Body of pancreas (tissue), 4 donors: ENCODE results near the gene VWA8.
"Not testable (repeated sequence)": the region's sequence is repeated elsewhere in the genome, so short reads cannot be mapped to it uniquely, and the experiment has no call there.

Source experiments
- CTCF ChIP-seq, 7 experiments: fragments of 450-650 bp in 4 of 7; fragments of 200-600 bp in 3 of 7; sonication (generic) in 3 of 7; IDR thresholded peaks; one replicate each; pipeline ENCODE4 v1.5.1; 2016 to 2019; ENCODE audit warnings: antibody characterized with exemption in 7 of 7
- POLR2A ChIP-seq, 3 donors: fragments of 450-650 bp; IDR thresholded peaks; one replicate each; pipeline ENCODE4 v1.6.1; 2016; ENCODE audit warnings: antibody characterized with exemption in 3 of 3, mild to moderate bottlenecking in 2 of 3

GRCh38 chr13:41803445-41803735, 157.5 kb downstream of the VWA8 start:
- not testable (repeated sequence) for TF ChIP-seq POLR2A, CTCF (IDR thresholded peaks at IDR 0.05)
